SHP77 (cell line): ENCODE data around the gene KLHL35.

Experiments used
- DNase-seq, 2 experiments: peaks; one replicate each; lab custom pipeline; 2025; lab: John Stamatoyannopoulos, UW

KLHL35 gene

DNA sequence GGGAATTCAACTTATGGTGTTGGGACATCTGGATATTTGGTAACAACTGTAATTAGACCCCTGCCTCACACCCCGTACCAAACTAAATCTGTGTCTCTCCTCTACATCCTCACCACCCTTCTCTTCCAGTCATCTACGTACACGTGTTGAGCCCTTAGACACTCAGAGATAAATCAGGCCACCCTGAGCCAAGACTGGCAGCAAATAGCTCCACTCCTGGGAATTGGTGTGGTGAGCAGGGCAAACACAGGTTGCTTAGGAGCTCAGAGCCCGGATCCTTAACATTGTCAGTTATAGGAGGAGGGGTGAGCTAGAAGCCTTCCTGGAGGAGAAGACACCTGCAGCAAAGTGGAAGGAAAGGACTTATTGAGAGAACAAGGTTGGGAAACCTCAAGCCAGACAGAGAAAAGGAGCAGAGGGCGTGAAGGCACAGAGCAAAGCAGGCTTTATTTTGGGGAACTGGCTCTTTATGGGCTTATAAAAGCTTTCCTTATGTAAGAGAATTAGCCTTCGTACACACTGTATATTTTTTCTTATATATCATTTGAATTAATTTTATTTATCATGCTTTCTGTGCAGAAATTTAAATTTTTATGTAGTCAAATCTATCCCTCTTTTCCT is 36.9 kb upstream of the KLHL35 start:
- DNase-seq, result no peak

DNA sequence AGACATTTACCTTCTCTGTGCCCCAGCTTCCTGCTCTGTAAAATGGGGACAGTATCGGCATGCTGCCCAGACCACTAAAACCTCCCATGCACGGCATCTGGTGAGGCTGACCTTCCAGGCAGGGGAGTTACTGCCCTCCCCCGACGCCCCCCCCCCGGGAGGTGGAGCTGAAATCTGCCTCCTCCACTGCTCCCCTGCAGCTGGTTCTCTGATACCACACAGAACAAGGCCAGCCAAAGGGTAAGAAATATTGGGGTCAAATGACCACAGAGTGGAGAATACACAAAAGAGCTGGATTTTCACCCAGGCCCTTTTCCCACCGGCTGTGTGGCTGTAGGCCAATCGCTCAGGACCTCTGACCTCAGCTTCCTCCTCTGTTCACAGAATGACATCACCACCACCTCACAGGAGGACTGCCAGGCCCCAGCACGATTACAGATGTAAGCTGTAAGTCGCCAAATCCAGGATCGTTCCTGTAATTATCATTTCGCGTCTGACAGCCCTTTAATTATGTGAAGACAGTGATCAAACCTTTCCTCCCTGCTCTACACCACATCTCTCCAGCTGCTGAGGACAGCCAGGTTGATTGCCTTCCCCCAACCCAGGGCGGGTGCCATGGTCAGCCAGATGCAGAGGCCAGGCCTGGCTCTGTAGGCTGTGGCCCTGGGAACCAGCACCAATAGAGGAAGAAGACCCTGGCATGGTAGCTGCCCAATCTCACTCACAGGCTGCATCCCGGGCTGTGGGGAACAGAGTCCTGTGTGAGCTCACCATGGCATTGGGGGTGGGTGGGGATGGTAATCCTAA is 35.7 kb upstream of the KLHL35 start:
- DNase-seq, result peak; percentile 7 to 46

DNA sequence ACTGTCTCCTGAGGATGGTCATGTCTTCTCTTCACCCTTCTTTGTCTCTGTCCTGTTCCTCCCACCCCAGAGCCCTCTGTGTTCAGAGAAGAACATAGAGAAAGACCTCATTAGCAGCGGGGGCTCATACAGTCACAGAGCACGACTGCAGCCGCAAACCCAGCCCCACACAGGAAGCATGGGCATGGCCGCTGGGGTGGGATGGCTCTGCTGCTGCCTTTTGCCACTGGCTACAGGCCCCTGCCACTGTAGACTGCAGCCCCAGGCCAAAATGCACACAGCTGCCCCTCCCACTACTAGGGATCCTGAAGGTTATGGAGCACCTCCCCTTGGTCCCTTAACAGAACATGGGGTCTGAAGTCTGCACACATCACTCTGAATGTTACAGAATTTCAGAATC is 34.9 kb upstream of the KLHL35 start:
- DNase-seq, result no peak

GRCh38 chr11:75467311-75467710 is 34.3 kb upstream of the KLHL35 start:
- DNase-seq, result no peak

DNA sequence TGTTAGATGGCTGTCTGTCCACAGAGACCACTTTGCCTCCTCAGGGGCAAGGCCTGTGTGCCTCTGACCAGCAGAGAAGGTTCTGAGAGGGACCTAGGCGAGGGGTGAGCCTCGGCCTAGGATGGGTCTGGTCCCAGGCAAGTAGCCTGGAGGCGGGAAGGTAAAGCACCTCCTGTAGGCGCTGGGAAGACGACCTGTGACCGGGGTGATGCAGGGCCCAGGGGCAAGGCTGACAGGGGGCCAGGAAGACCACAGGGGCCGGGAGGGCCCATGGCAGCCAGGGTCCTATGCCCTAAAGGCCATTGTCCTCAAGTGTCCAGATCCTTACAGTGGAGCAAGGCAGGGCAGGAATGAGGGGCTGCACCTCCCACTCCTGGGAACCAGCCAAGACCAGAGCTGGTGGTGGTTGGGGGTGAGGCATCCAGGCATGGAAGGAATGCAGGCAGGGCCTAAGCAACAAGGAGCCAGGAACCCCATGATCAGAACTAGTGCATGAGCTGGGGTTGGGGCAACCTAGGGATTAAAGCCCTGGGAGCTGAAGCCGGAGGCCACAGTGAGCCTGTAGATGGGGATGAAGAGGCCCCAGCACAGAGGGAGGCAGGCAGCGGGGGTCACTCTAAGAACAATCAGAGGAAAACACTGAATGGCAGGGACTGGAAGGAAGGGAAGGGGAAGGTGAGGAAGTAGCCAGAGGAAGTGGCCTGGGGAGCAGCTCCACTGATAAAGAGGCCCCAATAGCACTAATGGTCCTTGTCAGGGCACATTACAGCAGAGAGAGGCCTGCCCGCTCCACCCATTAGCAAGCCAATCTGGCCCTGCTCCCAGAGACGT is 32.9 kb upstream of the KLHL35 start:
- no peak for DNase-seq

GRCh38 chr11:75463106-75463774 is 30.2 kb upstream of the KLHL35 start:
- DNase-seq, result no peak

GRCh38 chr11:75462117-75462653 is 29.2 kb upstream of the KLHL35 start:
- no peak for DNase-seq

DNA sequence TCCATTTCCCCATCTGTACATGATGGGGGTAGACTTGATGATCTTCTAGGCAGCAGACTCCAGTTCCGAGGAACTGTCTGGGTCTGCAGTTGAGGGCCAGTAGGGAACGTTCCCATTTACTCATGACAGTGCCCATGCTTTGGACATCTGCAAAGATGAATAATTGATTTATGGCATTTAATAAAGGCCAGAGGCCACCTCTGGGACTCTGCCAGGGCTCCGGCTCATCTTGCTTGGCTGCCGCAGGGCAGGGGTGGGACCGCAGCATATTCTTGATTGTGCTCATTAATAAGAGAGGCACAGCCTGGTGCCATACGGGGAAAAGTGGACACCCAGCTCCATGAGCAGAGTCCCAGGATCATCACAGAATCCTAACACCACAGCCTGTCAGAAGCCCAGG is 28.1 kb upstream of the KLHL35 start:
- DNase-seq, result no peak

DNA sequence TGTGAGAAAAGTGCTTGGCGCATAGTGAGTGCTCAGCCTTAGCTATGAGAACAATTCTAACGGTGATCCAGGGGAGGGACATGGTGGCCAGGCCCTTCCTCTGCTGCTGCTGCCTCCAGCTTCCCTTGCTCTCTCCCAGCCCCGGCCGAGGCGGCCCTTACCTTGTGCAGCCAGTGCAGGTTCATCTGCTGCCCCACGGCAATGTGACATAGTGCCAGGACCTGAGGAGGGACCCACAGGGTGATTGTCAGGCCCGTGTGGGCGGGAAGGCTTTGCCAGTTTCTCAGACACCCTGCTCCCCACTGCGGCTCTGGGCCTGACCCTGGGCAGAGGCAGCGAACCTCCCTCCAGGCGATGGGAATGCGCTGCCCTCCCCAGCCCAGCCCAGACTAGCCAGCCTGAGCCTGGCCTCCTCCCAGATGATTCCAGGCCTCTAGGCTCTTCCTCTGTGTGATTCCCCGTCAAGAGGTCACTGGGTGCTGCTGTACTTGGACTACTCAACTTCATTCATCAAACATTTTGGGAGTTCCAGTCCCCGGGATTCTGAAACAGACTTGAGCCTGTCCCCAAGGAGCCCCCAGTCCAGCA is 23.7 kb upstream of the KLHL35 start:
- DNase-seq, result no peak

GRCh38 chr11:75454987-75455386 is 22.0 kb upstream of the KLHL35 start:
- DNase-seq, result no peak

GRCh38 chr11:75453916-75454655 is 21.1 kb upstream of the KLHL35 start:
- no peak for DNase-seq

GRCh38 chr11:75450826-75451821 is 18.1 kb upstream of the KLHL35 start:
- DNase-seq, result peak in 1 of 2 experiments; percentile 29

DNA sequence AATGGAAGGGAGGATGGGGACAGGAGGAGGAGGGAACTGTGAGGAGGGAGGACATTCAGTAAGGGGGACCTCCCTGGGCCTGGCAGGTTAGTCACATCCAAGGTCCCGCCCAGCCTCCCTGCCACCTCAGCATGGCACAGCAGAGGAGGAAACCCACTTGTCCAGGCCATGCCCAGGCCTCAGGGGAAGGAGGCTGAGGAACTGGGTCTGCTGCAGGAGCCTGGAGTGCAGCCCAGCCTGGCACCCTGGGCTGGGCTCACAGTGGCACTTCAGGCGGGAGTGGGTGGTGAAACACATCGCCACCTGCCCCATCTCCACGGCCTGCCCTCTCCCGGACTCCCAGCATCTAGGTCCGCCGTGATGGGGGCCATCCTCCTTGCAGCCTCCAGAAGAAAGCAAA is 17.2 kb upstream of the KLHL35 start:
- DNase-seq, result no peak

DNA sequence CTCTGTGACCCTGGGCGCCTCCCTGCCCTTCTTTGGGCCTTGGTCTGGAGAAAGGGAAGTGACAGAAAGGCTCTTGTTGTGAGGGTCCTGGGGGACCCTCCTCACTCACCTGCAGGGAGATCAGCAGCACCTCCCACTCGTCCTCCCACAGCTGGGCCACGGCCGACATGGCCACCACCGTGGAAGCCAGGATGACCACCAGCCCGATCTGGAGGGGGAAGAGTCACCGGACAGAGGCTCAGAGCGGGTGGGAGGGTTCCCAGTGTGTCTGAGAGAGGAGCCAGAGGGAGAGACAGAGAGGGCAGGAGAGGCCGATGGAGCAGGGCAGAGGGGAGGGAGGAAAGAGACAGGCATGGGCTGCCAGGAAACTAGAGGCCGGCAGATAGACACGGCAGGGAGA is 16.8 kb upstream of the KLHL35 start:
- no peak for DNase-seq

DNA sequence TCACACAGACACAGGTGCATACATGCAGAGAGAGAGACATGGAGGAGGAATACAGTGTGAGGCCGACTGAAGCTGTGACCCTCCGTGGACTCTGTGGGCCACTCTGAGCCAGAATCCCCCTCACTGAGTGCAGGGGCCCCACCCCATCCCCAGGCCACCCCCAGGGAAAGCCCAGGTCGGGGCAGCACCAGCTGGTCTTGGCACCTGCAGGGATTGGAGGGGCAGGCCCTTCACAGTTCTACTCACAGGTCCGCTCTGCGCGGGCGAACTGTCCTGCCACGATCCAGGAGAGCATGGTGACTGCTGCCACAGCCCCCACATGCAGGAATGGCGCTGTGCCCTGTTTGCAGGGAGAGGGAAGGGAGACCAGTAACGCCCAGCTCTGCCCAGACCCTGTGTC is 16.3 kb upstream of the KLHL35 start:
- DNase-seq, result no peak

- no peak for DNase-seq
These were observed 14.4 kb upstream of the KLHL35 start for GRCh38 chr11:75447415-75447814.

- DNase-seq, result peak; percentile 32 to 70
These were observed 12.4 kb upstream of the KLHL35 start for GRCh38 chr11:75445315-75445953.

GRCh38 chr11:75443043-75443442 is 10.0 kb upstream of the KLHL35 start:
- no peak for DNase-seq
